Suppressor macrophage (primary cell): ENCODE measurements around the gene CAPN12.

Source experiments
- DNase-seq, 4 experiments: peaks; one replicate each; pipeline ENCODE4 v3.0.0-alpha.2; 2020 to 2022

Gene CAPN12

DNA sequence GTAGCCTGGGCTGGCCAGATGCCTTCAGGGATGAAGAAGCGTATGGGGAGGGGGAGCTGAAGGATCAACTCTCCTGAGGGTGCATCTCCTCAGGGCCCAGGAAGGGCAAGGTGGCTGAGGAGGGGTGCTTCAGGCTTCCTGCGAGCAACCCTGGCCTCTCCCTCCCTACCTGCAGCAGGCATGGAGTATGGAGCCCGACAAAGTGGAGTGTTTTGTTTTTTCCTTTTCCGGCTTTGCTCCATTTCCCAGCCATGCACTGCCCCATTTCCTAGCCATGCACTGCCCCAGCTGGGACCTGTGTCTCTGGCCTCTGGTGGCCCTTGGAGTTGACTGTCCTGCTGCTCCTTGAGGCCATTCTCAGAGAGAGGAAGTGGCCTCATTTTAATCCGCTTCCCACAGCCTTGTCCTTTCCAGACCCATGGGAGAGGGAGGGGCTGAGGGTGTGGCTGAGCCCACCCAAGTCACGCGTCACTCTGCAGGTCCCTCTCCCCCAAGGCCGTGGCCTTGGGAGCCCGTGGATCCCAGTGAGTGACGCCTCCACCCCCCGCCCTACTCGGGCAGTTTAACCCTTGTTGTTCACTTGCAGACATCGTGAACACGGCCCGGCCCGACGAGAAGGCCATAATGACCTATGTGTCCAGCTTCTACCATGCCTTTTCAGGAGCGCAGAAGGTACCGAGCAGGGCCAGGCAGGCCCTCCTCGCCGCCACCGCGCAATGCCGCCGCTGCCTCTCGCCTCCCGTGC lies 34.4 kb downstream of the CAPN12 start:
- no peak for DNase-seq

DNA sequence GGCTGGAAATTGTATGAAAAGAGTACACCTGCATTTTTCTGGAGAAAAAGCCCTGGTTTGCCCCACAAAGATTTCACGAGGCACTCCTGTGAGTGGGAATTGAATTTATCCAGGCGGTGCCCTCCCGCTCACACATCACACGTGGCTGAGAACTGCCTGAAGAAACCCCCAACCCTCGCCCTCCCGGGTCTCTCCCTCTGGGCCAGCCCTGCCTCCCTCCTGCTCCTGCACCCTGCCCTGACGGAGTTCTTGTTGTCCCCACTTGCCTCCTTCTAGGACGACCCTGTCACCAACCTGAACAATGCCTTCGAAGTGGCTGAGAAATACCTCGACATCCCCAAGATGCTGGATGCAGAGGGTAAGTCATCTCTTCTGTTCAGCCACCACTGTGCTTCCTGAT lies 35.2 kb downstream of the CAPN12 start:
- no peak for DNase-seq

DNA sequence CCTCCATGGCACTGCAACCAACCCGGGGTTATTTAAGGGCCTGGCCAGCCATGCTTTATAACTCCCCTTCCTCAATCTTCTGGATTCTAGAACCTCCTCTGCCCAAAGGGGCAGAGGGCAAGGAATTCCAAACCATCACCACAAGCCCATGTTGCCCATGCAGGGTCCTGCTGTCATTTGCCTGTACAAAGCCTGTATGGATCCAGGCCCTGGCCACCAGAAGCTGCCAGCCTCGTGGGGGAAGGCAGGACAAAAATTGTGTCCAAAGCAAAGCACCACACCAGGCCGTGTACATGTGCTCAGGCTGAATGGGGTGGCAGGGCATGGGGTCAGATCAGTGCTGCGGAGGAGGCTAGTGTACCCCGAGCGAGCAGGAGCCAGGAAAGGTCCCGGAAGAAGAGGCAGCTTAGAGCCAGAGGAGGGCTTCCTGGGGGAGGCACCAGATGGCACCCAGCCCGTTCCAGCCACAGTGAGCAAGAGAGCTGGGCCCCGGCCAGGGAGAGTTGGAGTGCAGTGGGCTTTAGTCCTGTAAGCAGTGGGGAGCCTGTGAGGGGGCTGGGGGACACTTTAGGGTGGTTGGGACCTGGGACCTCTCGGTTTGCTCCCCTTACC lies 35.8 kb downstream of the CAPN12 start:
- DNase-seq: no peak

DNA sequence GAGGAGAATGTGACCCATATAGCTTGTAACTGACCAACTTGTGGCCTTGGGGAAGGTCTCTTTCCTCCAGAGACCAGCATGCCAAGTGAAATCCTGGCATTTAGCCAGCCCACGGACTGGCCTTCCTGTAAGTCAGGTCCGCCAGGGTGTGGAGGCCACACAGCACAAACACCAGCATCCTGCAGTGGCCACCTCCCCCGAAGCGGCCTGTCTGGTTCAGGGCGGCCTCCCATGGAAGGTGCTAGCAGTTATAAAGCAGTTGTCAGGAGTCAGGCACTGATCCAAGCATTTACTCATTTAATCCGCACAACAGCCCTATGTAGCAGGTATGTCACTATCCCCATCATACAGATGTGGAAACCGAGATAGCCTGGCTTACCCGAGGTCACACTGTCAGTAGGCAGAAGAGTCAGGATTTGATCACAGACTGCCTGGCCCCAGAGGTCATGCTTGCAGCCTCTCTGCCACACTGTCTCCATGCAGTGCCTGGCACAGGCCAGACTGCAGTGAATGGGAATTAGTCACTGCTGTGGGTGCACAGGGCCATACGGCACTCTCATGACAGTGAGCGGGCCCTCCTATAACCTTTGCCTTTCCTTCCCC lies 36.7 kb downstream of the CAPN12 start:
- peak in 1 of 4 experiments; percentile 28 for DNase-seq

DNA sequence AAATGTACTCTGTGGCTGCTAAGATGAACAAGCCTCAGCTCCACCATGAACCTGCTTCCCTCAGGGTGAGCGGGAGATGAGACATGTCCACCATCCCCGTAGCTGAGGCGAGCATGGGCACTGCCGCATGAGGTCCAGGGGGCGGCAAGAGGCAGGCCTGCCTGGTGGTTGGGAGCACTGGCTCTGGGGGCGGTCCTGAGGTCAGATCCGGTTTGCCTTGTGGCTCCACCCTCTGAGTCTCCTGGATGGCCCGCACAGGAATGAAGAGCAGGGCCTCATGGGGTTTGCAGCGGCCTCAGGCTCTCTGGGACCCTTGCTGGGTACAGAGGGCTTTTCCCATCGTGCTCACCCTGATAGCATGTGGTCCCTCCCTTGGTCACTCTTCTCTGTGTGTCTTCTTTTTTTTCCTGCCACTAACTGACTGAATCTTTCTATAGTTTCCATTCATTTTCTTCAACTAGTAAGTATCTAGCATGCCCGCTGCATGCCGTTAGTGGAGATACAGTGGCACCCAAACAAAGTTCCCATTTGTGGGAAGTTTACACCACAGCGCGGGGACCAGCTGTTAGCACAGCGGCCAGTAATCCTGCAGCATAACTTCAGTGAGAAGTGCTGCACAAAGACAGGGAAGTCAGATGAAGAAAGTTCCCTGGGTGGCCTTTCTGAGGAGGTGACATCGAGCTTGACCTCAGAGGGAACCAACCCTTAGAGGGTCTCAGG lies 37.3 kb downstream of the CAPN12 start:
- DNase-seq: no peak

DNA sequence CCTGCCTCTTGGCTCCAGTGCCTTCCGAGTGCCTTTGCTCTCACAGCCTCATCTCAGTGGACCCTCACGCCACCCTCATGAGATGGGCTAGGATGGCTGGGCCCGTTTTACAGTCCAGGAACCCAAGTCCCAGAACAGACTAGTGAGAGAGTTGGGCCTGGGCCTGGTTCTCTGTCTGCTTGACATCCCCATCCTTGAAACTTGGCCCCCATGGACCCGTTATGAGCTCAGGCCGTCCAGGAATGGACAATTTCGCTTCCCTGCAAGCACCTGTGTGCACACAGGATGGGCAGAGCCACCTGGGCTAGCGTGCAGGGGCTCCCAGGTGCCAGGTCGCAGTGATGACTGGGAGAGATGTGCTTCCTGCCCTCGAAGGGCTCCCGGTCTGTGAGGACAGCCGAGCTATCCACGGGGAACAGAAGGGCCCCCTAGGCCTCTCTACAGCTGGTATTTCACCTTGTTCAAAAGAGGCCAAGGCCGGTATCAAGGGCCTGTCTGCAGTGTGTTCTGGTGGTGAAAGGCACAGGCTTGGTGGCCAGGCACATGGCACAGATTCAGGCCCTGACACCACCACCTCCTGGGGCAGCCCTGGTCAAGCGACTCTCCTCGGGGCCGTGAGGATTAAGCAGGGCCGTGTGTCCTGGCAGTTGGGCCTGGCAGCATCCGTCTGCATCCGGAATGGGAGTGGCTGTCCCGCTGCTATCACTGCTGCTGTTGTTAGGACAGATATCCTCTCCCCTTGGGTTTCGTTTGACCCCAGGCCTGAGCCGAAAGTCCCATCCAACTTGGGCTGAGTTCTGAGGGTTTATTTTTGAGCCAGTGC lies 38.9 kb downstream of the CAPN12 start:
- no peak for DNase-seq

DNA sequence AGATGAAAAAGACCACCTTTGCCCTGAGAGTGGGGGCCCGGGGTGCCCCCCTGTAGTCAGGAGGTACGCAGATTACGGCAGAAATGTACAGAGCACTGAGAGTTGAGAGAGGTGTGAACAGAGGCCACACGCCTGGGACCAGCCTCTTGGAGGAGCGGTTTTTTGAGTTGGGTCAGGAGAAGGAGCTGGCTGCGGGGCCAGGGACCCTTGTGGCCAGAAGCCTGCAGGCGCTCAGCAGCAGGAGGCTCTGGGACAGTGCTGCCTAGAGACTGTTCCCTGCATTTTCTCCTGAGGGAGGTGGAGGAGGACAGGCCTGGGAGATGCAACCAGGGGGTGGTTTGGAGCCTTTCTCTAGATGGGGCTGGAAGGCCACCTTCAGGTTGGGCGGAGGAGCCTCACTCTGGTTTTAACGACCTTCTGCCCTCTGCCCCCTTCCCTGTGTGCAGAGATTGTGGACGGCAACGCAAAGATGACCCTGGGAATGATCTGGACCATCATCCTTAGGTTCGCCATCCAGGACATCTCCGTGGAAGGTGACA lies 39.7 kb downstream of the CAPN12 start:
- no peak for DNase-seq

DNA sequence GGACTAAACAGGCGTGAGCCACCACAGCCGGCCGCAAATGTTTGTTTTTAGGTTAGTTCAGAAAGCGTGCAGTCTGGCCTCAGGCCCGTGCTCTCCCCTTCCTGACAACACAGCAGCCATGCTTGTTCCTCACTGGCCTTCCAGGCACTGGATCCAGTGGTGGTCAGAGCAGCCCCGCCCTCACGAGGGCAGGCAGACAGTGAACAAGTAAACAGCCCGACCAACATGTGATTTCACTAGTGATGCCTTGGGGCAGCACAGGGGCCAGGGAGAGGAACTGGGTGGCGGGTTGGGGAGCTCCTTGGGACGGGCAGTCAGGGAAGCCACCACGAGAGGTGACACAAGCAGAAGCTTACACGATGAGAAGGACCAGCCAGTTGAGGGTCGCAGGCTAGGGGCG lies 40.8 kb downstream of the CAPN12 start:
- no peak for DNase-seq

DNA sequence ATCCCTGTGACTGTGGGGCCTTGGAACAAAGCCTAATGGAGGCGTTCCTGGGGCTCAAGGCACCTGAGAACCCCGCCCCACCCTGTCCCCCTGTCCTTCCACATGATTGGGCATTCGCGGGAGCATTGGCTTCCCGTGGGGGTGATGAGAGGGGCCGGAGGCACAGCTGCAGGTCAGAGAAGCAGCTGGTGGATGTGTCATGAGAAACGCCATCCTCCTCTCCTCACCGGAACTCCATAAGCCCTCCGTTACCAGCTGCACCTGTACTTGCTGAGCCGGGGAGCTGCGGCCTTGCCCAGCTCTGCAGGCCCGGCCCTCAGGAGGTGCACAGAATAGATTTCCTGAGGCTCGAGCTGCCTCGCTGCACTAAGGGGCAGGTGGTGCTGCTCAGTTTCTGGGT lies 42.0 kb downstream of the CAPN12 start:
- DNase-seq: no peak

DNA sequence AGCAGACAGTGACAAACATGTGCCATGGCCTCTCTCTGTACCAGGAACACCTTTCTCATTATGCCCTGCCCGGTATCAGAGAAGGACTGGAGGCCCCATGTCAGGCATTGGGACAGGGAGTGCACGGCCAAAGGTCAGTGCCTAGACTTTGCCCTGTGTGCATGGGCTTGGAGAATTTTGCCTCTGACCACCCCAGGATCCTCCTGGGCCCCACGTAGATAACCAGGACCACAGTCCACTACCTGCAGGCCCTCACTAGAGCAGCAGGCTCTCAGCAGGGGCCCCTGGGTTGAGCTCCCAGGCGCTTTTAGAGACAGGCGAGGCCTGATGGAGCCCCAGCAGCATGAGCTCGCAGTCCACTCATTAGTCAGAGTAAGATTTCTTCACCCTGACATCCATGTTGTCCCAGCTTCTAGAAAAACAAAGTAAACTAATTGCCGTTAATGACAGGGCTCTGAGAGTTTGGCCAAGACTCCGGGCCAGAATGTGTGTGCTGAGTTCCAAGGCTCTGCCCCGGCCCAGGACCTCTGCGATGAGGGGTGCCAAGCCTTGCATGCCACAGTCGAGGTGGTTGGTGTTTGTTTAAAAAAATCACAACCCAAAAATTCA lies 42.7 kb downstream of the CAPN12 start:
- DNase-seq: no peak

DNA sequence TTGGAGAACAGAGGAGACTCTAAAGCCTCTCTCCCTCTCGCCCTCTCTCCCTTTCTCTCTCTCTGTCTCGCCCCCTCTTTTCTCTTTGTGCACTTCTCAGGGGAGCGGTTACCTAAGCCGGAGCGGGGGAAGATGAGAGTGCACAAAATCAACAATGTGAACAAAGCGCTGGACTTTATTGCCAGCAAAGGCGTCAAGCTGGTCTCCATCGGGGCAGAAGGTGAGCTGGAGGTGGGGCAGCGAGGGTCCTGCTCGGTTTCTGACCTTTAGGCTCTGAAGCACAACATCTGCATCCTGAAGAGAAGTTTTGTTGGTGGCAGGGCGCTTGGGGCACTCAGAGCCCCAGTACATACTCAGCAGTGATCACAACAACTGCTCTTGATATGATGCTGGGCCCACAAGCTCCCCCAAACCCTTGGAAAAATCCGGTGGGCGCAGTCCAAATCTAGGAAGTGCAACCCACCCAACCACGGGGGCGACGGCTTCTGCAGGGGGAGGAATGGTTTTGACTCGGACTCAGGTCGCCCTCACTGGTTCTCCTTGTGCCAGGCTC lies 43.3 kb downstream of the CAPN12 start:
- DNase-seq: no peak

DNA sequence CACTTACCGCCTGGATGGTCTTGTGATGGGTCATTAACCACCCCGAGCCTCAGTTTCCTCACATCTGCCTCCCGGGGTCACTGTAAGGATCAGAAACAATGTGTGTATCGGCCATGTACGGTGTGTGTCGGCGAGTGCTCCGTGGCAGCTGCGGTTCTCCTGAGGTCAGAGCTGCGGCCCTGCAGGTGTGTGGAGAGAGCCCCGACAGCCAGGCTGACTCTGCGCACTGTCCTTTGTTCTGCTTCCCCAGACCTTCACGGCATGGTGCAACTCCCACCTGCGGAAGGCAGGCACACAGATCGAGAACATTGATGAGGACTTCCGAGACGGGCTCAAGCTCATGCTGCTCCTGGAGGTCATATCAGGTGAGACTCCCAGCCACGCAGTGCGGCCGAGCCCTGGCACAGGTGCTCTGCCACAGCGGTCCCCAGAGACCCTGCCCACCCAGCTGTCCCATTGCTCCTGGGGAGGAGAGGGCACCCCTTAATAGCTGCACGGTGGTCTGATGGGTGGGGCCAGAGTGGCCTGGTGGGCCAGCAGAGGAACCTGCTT lies 43.8 kb downstream of the CAPN12 start:
- DNase-seq: no peak

DNA sequence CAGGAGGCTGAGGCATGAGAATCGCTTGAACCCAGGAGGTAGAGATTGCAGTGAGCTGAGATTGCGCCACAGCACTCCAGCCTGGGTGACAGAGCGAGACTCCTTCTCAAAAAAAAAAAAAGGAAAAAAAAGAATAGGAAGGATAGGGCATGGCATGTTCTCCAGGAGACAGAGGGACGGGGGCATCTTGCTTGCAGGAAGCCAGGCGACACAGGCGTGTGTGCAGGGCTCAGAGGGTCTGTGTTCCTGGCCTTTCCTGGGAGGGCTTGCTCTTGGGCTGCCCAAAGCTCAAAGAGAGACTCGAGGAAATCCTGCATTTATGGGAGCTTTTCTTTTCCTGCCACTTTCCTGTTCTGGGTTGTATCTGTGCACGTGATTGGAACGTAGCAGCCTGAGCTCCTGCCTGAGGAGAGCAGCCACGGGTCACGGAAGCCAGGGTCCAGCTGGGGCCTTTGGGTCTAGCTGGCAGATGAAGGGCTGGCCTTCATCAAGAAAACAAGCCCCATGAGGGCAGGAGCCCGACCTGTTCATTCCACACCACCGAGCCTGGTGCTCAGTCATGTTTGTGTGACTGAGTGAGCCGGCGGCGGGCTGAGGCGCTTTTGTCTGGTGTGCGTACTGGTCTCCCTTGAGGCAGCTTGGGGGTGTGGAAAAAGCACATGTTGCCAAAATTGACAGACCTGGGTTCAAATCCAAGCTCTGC lies 44.5 kb downstream of the CAPN12 start:
- no peak for DNase-seq

DNA sequence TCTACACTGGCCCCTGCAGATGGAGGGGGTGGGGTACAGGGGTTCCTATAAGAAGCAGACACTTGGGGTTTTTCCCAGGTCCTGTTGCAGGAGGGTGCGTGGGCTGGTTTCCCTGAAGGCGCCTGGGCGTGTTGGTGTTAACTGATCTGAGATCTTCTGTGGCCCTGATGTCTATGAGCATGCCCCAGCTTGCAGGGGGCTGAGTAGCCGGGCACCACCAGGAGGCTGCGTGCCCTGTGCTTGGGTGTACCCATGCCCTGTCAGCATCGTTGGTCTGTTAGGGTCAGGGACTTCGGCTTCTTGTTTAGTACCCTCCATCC lies 45.3 kb downstream of the CAPN12 start:
- peak in 3 of 4 experiments; percentile 33 to 63 (median 41) for DNase-seq

DNA sequence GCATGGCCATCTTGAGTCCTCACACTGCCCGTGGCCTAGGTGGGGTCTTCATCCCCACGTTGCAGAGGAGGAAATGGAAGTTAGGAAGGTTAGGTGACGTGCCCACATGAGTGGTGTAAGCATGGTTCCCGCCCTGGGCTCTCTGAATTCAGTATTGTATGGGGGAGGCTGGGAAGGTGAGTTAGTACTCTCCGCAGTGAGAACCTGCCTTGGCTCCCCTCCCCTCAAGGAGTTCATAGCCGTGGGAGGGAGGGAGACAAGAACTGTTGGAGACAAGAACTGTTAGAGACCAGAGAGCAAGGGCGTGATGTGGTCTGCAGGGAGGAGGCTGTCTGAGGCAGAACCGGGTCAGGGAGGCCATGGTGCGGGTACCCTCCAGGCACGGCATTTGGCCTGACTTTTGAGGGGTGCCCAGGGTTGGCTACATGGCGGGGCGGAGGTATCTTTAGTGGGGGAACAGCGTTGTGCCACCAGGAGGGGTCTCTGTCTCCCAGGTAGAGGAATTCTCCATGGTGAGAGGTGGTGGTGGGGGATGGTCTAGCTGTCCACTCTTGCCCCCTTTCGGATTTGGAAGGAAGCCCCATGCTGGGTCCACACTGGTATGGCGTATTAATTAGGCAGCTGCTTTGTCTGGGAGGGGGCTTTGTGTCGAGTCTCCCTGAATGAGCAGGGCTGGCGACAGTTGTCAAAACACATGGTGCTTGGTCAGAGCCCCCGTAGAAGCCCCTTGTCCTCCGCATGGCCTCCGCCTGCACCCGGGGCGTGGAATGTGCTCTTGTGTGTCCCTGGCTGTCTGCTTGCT lies 45.8 kb downstream of the CAPN12 start:
- no peak for DNase-seq

DNA sequence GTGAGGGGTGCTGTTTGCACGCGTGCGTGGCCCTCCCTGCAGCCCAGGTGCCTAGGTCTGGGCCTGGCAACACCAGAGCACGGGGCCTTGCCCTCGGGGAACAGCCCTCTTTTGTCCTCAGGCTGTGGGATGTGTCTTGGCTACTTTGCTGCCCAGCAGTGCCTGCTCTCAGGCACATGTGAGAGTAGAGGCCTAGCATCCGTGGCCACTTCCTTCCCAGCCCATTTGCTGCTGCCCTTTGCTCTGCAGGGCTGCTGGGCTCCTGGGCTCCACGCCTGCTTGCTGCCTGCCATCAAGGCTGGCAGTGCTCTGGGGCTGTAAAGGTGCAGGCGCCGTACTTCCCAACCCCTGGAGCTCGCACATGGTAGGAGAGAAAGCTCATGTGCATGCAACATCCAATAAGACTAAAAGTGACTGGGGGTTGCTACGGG lies 46.6 kb downstream of the CAPN12 start:
- DNase-seq: no peak

DNA sequence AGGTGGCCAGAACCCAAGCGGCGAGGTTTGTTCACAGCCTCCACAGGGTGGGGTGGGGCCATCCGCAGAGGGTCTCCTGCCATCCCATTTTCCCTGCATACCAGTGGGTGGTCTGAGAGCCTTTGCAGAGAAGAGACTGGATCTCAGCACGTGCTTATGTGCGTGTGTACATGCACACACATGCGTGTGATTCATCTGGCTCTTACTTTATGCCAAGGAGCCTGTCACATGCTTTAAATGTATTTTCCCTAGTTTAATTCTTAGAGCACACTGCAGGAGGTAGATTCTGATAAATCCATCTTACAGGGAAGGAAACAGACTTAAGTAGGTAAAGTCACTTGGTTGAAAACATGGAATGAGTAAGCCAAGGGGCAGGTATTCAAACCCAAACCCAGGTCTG lies 47.1 kb downstream of the CAPN12 start:
- no peak for DNase-seq

DNA sequence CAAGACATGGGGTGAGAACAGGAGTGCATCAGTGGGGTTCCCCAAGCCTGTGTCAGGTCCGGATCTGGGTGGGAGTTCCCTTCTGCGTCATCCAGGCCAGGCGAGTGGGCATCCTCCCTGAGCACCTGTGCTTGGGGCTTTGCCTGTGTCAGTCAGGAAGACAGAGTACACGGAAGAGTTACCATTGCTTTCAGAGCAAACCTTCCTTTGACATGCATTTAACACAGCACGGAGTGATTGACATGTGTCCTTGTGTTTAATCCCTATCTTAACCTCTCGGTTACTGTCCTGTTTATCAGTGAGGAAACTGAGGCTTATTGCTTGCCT lies 47.6 kb downstream of the CAPN12 start:
- DNase-seq: no peak

DNA sequence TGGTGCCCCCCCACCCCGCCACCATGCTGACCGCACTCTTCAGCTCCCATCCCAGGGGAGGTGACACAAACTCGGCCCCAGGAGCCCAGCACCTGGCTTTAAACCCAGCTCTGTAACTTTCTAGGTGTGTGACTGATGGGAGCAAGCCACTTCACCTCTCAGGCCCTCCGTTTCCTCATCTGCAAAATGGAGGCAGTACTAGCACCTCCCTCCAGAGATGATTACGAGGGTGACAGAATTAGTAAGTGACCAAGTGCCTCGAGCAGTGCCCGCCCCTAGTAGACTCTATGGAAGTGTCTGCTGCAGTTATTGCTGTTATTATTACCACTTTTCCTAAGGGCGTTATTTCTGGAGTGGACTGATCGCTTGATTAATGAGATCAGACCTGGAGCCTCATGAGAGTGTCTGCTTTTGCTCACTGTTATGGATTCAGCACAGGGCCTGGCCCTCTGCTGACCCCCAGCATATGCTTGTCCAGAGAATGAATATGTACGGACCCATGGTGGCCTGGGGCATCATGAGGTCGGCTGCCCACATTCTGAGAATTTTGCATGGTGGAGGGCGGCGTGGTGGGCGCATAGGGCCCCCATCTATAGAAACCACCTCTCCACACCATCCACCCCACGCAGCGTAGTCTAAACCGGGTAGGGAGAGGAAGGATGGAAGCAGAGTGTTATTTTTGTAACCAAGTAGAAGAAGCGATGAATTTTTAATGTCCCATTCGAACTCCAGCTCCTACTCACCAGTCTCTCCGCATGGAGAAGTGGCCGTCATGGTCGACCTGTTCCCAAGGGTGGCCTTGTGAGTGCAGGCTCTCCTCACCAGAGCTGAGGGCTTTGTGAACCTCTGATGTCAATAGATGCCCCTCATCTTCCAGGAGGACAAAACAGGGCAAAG lies 48.2 kb downstream of the CAPN12 start:
- no peak for DNase-seq
